Duodenal mucosa (tissue), 2 donors: ENCODE results near the gene NEGR1.

ENCODE experiments used
- H3K27ac ChIP-seq: one replicate; pipeline ENCODE4 v1.7.0; 2013; ENCODE audit warnings: low read depth, low read length
- H3K27me3 ChIP-seq, 2 donors: one replicate each; pipeline ENCODE4 v1.7.0; 2013; ENCODE audit warnings: low read length in 2 of 2, control low read depth in 1 of 2; ENCODE audit not compliant: insufficient read depth in 2 of 2, control insufficient read depth in 1 of 2
- H3K36me3 ChIP-seq, 2 donors: one replicate each; pipeline ENCODE4 v1.7.0; 2013; ENCODE audit warnings: low read length in 2 of 2, control low read depth in 1 of 2; ENCODE audit not compliant: insufficient read depth in 2 of 2, control insufficient read depth in 1 of 2
- H3K4me1 ChIP-seq, 2 donors: one replicate each; pipeline ENCODE4 v1.7.0; 2013; ENCODE audit warnings: low read length in 2 of 2, control low read depth in 1 of 2; ENCODE audit not compliant: insufficient read depth in 2 of 2, control insufficient read depth in 1 of 2
- H3K4me3 ChIP-seq, 2 donors: one replicate each; pipeline ENCODE4 v1.7.0; 2013; ENCODE audit warnings: low read length in 2 of 2, low read depth in 1 of 2
- H3K9ac ChIP-seq, 2 donors: one replicate each; pipeline ENCODE4 v1.7.0; 2013; ENCODE audit warnings: low read length in 2 of 2, low read depth in 1 of 2
- H3K9me3 ChIP-seq, 2 donors: one replicate each; pipeline ENCODE4 v1.7.0; 2013; ENCODE audit warnings: low read length in 2 of 2, control low read depth in 1 of 2; ENCODE audit not compliant: control insufficient read depth in 1 of 2

NEGR1 gene

DNA sequence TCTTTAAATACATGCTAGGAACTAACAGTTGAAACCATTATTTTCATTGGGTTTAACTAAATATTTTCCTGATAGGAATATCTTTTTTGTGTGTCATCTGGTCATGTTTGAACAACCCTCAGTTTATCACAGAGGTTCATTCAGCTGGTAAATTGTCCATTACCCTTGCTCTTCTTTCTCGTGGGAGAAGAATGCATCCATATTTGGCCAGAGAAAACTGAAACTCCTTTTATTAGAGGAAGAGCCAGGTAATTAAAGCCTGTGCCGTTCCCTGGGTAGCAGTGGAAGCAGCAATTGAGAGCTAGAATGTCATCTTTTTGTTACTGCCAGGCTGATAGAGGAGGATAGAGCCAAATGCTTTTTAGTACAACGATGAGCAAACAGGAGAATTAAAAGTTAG is 614.3 kb downstream of the NEGR1 start:
- Histone ChIP-seq H3K9me3 (no peaks in the 10 kb centered on the region), H3K36me3 (no peaks in the 10 kb centered on the region), H3K9ac (no peak overlapping the region), H3K27ac (no peak overlapping the region), H3K4me1 (no peaks in the 10 kb centered on the region), H3K4me3 (no peak overlapping the region), H3K27me3 (no peaks in the 10 kb centered on the region)

DNA sequence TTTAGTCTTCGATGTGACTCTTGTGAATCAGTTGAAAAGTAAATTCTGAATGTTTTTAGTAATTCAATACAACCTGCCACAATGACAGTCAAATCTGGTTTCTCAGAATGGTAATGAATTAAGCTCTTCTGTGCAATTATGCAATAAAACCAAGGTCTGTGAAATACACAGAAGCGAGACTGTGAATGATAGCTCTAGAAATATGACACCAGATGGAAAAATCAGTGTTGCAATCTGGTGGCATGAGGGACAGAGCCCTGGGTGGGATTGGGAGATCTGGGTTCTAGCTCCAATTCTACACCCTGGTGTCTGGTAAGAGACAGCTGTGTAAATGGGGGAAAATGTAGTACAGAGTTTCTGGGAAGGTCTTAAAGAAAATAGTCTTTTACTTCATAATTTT is 615.1 kb downstream of the NEGR1 start:
- Histone ChIP-seq H3K9me3 (no peaks in the 10 kb centered on the region), H3K9ac (no peak overlapping the region), H3K36me3 (no peaks in the 10 kb centered on the region), H3K27me3 (no peaks in the 10 kb centered on the region), H3K4me1 (no peaks in the 10 kb centered on the region), H3K4me3 (no peak overlapping the region), H3K27ac (no peak overlapping the region)

DNA sequence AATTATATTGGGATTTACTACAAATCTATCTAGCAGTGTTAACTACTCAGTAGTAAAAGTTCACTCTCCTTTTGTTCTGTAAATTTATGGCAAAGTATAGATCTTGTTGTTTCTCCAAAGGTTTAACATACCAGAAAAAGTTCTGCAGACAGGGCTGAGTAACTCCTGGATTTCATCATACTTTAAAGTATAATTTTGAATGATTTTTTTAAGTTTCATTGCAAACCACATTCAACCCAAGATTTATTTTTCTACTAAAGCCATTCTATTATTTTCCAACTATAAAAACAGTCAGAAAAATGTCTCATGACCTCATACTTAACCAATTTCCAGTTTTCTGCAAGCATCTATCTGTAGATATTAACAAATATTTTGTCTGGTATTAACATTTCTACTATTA is 615.7 kb downstream of the NEGR1 start:
- no peaks in the 10 kb centered on the region for H3K9me3 ChIP-seq
- no peak overlapping the region for H3K9ac ChIP-seq
- no peaks in the 10 kb centered on the region for H3K4me1 ChIP-seq
- H3K36me3 ChIP-seq, result no peaks in the 10 kb centered on the region
- no peaks in the 10 kb centered on the region for H3K27me3 ChIP-seq
- no peak overlapping the region for H3K4me3 ChIP-seq
- no peak overlapping the region for H3K27ac ChIP-seq

DNA sequence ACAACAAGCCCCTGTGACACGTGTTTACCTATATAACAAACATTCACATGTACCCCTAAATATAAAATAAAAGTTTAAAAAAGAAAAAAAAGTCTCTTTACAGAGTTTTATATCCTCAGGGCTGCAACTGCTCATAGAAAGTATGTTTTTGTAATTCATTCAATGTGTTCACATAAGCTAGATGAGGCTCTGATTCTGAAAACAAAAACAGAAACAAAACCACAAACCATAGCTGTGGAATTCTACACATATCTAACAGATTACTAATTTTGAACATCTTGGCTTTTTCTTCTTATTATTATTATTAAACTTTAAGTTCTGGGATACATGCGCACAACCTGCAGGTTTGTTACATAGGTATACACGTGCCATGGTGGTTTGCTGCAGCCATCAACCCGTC is 621.9 kb downstream of the NEGR1 start:
- H3K4me1 ChIP-seq, result no peaks in the 10 kb centered on the region
- H3K4me3 ChIP-seq, result no peak overlapping the region
- no peaks in the 10 kb centered on the region for H3K27me3 ChIP-seq
- no peaks in the 10 kb centered on the region for H3K9me3 ChIP-seq
- H3K9ac ChIP-seq, result no peak overlapping the region
- no peaks in the 10 kb centered on the region for H3K36me3 ChIP-seq
- H3K27ac ChIP-seq, result no peak overlapping the region

DNA sequence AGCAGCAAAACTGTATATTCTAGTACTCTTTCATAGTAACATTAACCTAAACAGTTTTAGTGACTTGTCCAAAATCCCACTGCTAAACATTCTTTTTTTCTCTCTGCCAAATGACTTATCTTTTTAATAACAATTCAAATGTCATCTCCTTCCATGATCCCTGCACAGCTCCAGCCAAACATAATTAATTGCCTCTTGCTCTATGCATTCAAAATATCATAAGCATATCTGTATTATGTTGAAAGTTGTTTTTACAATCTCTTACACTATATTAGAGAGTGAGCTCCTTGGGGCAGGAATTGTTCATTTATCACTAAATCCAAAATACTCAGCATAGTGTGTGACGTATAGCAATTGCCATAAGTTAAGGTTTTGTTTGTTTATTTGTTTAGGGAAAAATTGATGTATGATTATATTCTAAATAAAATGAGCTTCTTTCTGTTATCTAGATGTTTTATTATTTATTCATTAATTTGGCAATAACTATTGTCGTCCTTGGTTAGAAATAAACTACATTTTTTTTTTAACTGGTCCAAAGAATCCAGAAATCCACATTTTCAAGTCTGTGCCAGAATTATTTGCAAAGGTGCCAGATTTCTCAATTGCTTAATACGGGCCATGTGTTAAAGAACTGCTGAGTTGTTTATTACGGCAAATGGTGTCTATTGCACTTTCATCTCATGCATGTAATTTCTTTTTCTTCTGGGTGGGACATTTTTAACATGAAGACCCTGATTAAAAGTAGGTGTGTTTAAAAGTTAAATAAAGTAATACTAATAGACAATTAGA is 624.3 kb downstream of the NEGR1 start:
- Histone ChIP-seq H3K4me3 (no peak overlapping the region), H3K9me3 (no peaks in the 10 kb centered on the region), H3K27me3 (no peaks in the 10 kb centered on the region)

DNA sequence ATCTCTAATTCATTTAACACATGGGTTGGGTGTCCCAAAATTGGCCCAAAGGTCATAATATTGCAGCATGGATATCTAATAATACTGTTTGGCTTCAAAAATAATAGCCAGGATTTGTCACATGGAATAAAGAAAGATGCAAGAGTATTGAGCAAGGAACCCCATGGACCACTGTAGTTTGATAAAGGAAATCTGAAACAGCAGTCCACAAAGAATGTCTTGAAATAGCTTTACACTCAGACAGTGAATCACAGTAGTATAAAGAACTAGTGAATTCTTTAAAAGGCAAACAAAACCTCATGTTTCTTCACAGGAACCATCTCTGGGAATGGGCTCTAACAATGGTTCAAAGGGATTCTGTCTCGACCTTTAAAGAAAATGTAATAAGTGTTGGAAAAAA is 625.4 kb downstream of the NEGR1 start:
- Histone ChIP-seq H3K27me3 (no peaks in the 10 kb centered on the region), H3K9me3 (no peaks in the 10 kb centered on the region), H3K4me3 (no peak overlapping the region), H3K36me3 (no peaks in the 10 kb centered on the region), H3K4me1 (no peaks in the 10 kb centered on the region), H3K9ac (no peak overlapping the region), H3K27ac (no peak overlapping the region)

More for the DNA sequence above, 624.3 kb downstream of the NEGR1 start:
- Histone ChIP-seq H3K36me3 (no peaks in the 10 kb centered on the region), H3K4me1 (no peaks in the 10 kb centered on the region), H3K9ac (no peak overlapping the region), H3K27ac (no peak overlapping the region)

DNA sequence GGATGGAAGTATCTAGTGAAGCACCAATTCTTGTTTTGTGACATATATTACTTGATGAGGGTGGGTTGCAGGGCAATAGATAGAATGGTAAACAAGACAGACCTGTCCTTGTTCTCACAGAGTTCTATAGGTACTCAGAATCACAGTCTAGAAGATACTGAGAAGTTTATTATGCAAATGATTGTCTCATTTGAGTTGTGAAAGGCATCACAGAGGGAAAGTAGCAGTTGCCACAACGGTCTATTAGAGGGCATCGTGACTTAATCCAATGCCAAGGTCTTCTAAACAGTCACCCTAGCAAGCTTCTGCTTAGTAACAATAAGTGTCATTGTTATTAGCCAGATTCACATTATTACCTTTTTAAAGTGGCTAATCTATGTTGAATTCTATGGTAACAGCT is 626.7 kb downstream of the NEGR1 start:
- Histone ChIP-seq H3K4me1 (no peaks in the 10 kb centered on the region), H3K9me3 (no peaks in the 10 kb centered on the region), H3K4me3 (no peak overlapping the region), H3K27ac (no peak overlapping the region), H3K9ac (no peak overlapping the region), H3K27me3 (no peaks in the 10 kb centered on the region), H3K36me3 (no peaks in the 10 kb centered on the region)

DNA sequence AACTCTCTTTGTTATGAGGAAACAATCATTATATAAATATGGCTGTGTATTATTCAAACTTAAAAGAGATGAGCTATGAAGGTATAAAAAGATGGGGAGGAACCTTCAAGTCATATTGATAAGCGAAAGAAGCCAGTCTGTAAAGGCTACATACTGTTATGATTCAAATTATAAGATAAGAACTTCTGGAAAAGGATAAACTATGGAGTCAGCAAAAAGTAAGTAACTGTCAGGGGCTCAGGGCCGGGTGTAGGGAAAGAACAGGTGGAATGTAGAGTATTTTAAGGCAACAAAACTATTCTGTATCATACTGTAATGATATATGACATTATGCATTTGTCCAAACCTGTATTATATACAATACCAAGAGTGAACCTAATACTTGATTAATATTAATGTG is 628.4 kb downstream of the NEGR1 start:
- H3K9ac ChIP-seq, result no peak overlapping the region
- H3K36me3 ChIP-seq, result no peaks in the 10 kb centered on the region
- H3K27me3 ChIP-seq, result no peaks in the 10 kb centered on the region
- H3K9me3 ChIP-seq, result no peaks in the 10 kb centered on the region
- no peaks in the 10 kb centered on the region for H3K4me1 ChIP-seq
- H3K27ac ChIP-seq, result no peak overlapping the region
- no peak overlapping the region for H3K4me3 ChIP-seq

DNA sequence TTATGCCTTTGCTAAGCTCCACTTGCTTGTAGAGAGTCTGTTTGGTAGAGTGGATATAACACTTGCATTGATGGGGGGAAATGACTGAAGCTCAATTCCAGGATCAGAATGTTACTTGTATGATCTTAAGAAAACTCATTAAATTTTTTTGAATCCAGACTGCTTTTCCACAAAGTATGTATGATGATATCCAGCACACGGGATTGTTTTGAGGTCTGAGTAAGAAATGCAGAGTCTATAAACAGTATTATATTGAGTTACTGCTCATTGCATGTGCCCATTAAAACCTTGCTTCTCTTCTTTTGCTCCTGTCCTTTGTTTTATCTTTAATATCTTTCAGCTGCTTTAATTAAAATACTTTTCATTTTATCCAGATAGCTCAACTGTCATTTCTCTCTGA is 631.1 kb downstream of the NEGR1 start:
- Histone ChIP-seq H3K36me3 (no peaks in the 10 kb centered on the region), H3K27ac (no peak overlapping the region), H3K27me3 (no peaks in the 10 kb centered on the region), H3K4me1 (no peaks in the 10 kb centered on the region), H3K9ac (no peak overlapping the region), H3K9me3 (no peaks in the 10 kb centered on the region), H3K4me3 (no peak overlapping the region)

DNA sequence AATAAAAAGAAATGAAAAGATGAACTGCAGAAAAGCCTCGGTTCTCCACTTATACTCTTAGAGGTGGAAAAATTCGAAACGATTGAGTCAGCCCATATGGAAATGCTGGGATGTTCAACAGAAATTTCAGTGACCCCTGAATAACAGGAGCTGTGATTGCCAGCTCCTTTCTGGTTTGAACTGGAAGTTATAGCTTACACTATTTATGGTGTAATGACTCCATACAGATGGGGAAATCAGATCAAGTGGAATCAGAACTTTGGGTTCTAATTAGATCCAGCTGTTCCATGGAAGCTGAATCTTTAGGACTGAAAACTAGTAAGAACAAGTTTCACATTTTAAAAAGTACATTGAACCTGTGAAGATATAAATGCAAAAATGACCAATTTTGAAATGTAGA is 632.2 kb downstream of the NEGR1 start:
- Histone ChIP-seq H3K9me3 (no peaks in the 10 kb centered on the region), H3K9ac (no peak overlapping the region), H3K4me1 (no peaks in the 10 kb centered on the region), H3K27me3 (no peaks in the 10 kb centered on the region), H3K4me3 (no peak overlapping the region), H3K27ac (no peak overlapping the region), H3K36me3 (no peaks in the 10 kb centered on the region)

DNA sequence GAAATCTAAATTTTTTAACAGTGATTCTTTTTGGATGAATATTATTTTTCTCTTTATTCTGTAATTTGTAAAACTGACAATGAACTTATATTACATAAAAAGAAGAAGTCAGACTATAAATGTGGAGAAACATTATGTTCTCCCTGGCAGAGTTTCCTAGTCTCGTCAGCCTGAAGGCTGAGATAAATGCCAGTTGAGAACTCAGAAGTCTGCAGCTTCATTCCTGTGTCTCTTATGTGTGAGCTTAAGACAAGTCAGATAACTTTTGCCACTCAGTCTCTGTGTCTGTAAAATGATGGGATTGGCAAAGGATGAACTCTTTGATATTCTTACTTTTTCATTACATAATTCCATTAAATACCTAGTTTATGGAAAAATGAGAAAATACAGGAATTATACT is 632.7 kb downstream of the NEGR1 start:
- Histone ChIP-seq H3K9me3 (no peaks in the 10 kb centered on the region), H3K36me3 (no peaks in the 10 kb centered on the region), H3K9ac (no peak overlapping the region), H3K27me3 (no peaks in the 10 kb centered on the region), H3K4me3 (no peak overlapping the region), H3K4me1 (no peaks in the 10 kb centered on the region), H3K27ac (no peak overlapping the region)
